Measurements from ENCODE around the gene APBB1. TPM values are rescaled to one million over a fixed set of nuclear protein-coding genes. Genes with fewer than 3 reads are reported as not detected.

APBB1 gene
- polyA plus RNA-seq, 2 of the 4 experiments (the other 2 are of a cell fraction), result 13.6 to 16.4 TPM

DNA sequence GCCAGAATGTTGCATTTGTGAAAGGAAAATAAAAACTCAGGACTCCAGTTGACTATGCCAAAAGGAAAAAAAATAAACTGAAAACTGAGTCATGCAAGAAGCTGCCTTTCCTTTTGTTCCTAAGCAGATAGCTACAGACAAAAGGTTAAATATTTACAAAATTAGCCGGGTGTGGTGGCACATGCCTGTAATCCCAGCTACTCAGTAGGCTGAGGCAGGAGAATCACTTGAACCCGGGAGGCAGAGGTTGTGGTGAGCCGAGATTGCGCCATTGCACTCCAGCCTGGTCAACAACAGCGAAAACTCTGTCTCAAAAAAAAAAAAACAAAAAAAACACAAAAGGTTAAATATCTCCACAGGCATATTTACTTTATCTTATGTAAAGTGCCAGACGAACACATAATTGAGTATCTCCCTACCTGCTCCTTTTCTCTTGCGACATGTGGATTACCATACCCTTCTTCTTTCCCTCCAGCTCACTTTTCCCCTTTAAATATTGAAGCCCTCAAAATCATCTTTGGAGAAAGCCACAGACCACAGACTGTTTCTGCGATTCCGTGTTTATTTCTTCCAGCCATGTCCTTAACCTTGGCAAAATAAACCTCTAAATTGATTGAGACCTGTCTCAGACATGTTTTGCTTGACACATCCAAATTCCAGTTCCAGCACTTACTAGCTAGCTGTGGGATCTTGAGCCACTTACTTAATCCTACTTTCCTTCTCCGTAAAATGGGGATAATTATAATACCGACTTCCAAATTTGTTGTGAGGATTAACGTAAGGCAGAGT, 30.9 kb downstream of the APBB1 start:
- peak overlapping the region; percentile 82 for H3K4me2 ChIP-seq
- FAIRE-seq (no peak), DNase-seq (ENCODE audit: low read depth in 1 of 2, low spot score in 1 of 2) (peak in 1 of 2 experiments; percentile 53), ATAC-seq (no peak)
- peak overlapping the region; percentile 77 to 87 for H3K27ac ChIP-seq
- peaks cover 32% of the 10 kb centered on the region for H3K4me1 ChIP-seq
- POLR2A ChIA-PET, result interaction anchor here (0.7 to 4.3 kb wide), 4 partner anchors 31 to 295 kb away, joined by 3 to 26 read pairs (median 9); partner anchors contain the start of genes APBB1, ARFIP2, MRPL17 and TIMM10B
- TF ChIP-seq FOSL2 (IDR thresholded peaks at IDR 0.05), result 0 out of 2 replicates have a peak, but pooled peaks have one; percentile 42
- peak; percentile 18; the same call in 1 of the 2 replicates for TF ChIP-seq FOSL2 (CRISPR knock-in tag; IDR thresholded peaks at IDR 0.05)
- TF ChIP-seq GATA3 (IDR thresholded peaks at IDR 0.05; ENCODE audit: borderline replicate concordance), result no peak
- TF ChIP-seq SMC3 (IDR thresholded peaks at IDR 0.05), result peak; percentile 13; the same call in 1 of the 3 replicates
- no peak for TF ChIP-seq EHMT2 (IDR thresholded peaks at IDR 0.05; ENCODE audit: low read depth)
- TF ChIP-seq JUN (IDR thresholded peaks at IDR 0.05), result peak in 1 of 2 experiments; percentile 33; a peak in 1 of 5 replicates
- peak; percentile 76 to 77 for TF ChIP-seq CEBPB (IDR thresholded peaks at IDR 0.05)
- peak overlapping the region; percentile 3; the same call in 1 of the 3 replicates for H3K4me3 ChIP-seq
- WGBS (ENCODE audit: missing lambda C conversion rate), result 32% methylated on average over 12 of the region's 12 CpGs
- CTCF ChIA-PET, result interaction anchor here (0.8 to 3.7 kb wide), 5 partner anchors 9 to 318 kb away, joined by 4 to 45 read pairs (median 5); no protein-coding TSS in a partner anchor
- no peaks in the 10 kb centered on the region for H3K9me3 ChIP-seq

DNA sequence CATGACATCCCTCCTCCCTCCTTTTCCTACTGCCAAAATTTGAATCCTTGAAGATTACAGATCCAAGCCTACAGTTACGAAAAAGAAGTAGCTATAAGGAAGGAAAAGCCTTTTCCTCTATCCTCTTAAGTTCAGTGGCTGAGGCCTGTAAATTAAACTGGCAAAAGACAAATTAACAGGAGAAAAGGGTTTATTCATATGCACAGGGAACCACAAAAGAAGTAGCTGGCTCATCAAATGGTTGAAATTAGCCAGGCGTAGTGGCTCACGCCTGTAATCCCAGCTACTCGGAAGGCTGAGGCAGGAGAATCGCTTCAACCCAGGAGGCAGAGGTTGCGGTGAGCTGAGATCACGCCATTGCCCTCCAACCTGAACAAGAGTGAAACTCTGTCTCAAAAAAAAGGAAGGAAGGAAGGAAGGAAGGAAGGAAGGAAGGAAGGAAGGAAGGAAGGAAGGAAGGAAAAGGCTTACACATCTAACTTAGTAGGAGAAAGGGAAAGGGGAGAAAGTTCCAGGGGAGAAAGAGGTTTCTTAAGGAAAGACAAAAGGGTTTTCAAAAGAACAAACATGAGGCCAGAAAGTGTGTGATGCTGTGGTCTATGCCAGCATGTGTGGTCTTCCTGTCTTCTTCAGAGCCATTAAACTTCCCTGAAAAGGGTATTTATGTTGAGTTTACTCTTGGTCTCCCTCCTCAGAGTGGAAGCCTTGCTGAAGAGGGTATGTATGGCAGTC, 33.7 kb downstream of the APBB1 start:
- DNase-seq (ENCODE audit: low read depth in 1 of 2, low spot score in 1 of 2) (no peak), ATAC-seq (no peak), FAIRE-seq (no peak)
- ChIA-PET POLR2A (no interaction called here), CTCF (interaction anchor here (1.2 to 3.7 kb wide), 3 partner anchors 22 to 298 kb away, joined by 3 to 23 read pairs (median 4); partner anchors contain the start of gene MRPL17)
- Histone ChIP-seq H3K4me1 (peaks cover 27% of the 10 kb centered on the region), H3K4me2 (no peak overlapping the region), H3K4me3 (no peak overlapping the region), H3K9me3 (no peaks in the 10 kb centered on the region), H3K27ac (peak overlapping the region in 1 of 2 experiments; percentile 18; a peak in 2 of 6 replicates)
- 94% methylated on average over 7 of the region's 7 CpGs for WGBS (ENCODE audit: missing lambda C conversion rate)
- TF ChIP-seq, protein P1, sequence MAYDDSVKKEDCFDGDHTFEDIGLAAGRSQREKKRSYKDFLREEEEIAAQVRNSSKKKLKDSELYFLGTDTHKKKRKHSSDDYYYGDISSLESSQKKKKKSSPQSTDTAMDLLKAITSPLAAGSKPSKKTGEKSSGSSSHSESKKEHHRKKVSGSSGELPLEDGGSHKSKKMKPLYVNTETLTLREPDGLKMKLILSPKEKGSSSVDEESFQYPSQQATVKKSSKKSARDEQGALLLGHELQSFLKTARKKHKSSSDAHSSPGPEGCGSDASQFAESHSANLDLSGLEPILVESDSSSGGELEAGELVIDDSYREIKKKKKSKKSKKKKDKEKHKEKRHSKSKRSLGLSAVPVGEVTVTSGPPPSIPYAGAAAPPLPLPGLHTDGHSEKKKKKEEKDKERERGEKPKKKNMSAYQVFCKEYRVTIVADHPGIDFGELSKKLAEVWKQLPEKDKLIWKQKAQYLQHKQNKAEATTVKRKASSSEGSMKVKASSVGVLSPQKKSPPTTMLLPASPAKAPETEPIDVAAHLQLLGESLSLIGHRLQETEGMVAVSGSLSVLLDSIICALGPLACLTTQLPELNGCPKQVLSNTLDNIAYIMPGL (CRISPR knock-in tag; IDR thresholded peaks at IDR 0.05; ENCODE audit: borderline replicate concordance), result no peak
- TF ChIP-seq PHF8 (IDR thresholded peaks at IDR 0.05; ENCODE audit: borderline replicate concordance, low read depth), result no peak
- TF ChIP-seq, protein P2, sequence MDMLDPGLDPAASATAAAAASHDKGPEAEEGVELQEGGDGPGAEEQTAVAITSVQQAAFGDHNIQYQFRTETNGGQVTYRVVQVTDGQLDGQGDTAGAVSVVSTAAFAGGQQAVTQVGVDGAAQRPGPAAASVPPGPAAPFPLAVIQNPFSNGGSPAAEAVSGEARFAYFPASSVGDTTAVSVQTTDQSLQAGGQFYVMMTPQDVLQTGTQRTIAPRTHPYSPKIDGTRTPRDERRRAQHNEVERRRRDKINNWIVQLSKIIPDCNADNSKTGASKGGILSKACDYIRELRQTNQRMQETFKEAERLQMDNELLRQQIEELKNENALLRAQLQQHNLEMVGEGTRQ (IDR thresholded peaks at IDR 0.05), result no peak
- TF ChIP-seq EP300 (IDR thresholded peaks at IDR 0.05), result no peak
- TF ChIP-seq, protein P3, sequence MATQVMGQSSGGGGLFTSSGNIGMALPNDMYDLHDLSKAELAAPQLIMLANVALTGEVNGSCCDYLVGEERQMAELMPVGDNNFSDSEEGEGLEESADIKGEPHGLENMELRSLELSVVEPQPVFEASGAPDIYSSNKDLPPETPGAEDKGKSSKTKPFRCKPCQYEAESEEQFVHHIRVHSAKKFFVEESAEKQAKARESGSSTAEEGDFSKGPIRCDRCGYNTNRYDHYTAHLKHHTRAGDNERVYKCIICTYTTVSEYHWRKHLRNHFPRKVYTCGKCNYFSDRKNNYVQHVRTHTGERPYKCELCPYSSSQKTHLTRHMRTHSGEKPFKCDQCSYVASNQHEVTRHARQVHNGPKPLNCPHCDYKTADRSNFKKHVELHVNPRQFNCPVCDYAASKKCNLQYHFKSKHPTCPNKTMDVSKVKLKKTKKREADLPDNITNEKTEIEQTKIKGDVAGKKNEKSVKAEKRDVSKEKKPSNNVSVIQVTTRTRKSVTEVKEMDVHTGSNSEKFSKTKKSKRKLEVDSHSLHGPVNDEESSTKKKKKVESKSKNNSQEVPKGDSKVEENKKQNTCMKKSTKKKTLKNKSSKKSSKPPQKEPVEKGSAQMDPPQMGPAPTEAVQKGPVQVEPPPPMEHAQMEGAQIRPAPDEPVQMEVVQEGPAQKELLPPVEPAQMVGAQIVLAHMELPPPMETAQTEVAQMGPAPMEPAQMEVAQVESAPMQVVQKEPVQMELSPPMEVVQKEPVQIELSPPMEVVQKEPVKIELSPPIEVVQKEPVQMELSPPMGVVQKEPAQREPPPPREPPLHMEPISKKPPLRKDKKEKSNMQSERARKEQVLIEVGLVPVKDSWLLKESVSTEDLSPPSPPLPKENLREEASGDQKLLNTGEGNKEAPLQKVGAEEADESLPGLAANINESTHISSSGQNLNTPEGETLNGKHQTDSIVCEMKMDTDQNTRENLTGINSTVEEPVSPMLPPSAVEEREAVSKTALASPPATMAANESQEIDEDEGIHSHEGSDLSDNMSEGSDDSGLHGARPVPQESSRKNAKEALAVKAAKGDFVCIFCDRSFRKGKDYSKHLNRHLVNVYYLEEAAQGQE (IDR thresholded peaks at IDR 0.05), result no peak
- TF ChIP-seq EHF (CRISPR knock-in tag; IDR thresholded peaks at IDR 0.05), result no peak
- TF ChIP-seq, protein P4, sequence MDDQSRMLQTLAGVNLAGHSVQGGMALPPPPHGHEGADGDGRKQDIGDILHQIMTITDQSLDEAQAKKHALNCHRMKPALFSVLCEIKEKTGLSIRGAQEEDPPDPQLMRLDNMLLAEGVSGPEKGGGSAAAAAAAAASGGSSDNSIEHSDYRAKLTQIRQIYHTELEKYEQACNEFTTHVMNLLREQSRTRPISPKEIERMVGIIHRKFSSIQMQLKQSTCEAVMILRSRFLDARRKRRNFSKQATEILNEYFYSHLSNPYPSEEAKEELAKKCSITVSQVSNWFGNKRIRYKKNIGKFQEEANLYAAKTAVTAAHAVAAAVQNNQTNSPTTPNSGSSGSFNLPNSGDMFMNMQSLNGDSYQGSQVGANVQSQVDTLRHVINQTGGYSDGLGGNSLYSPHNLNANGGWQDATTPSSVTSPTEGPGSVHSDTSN (IDR thresholded peaks at IDR 0.05), result no peak
- TF ChIP-seq KDM5A (IDR thresholded peaks at IDR 0.05), result no peak
- TF ChIP-seq NPAS2 (CRISPR knock-in tag; IDR thresholded peaks at IDR 0.05; ENCODE audit: borderline replicate concordance), result no peak
- TF ChIP-seq, protein P5, sequence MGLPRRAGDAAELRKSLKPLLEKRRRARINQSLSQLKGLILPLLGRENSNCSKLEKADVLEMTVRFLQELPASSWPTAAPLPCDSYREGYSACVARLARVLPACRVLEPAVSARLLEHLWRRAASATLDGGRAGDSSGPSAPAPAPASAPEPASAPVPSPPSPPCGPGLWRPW (IDR thresholded peaks at IDR 0.05), result no peak
- TF ChIP-seq, protein P6, sequence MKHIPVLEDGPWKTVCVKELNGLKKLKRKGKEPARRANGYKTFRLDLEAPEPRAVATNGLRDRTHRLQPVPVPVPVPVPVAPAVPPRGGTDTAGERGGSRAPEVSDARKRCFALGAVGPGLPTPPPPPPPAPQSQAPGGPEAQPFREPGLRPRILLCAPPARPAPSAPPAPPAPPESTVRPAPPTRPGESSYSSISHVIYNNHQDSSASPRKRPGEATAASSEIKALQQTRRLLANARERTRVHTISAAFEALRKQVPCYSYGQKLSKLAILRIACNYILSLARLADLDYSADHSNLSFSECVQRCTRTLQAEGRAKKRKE (CRISPR knock-in tag; IDR thresholded peaks at IDR 0.05; ENCODE audit: low read depth), result no peak
- no peak for TF ChIP-seq MAZ (IDR thresholded peaks at IDR 0.05; ENCODE audit: borderline replicate concordance, low read depth, low read length)
- TF ChIP-seq CHD2 (IDR thresholded peaks at IDR 0.05; ENCODE audit: low read length, partially characterized antibody), result no peak
- no peak for TF ChIP-seq SMC3 (IDR thresholded peaks at IDR 0.05)
- no peak for TF ChIP-seq ESRRA (IDR thresholded peaks at IDR 0.05; ENCODE audit: borderline replicate concordance, low read length)
- TF ChIP-seq, protein P7, sequence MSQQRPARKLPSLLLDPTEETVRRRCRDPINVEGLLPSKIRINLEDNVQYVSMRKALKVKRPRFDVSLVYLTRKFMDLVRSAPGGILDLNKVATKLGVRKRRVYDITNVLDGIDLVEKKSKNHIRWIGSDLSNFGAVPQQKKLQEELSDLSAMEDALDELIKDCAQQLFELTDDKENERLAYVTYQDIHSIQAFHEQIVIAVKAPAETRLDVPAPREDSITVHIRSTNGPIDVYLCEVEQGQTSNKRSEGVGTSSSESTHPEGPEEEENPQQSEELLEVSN (IDR thresholded peaks at IDR 0.05; ENCODE audit: borderline replicate concordance, low read depth), result no peak
- no peak for TF ChIP-seq HOXB13 (CRISPR knock-in tag; IDR thresholded peaks at IDR 0.05; ENCODE audit: low read depth)
- TF ChIP-seq HOXB5 (CRISPR knock-in tag; IDR thresholded peaks at IDR 0.05), result no peak

Measured in A549 (cell line).